Tibial nerve (tissue), 4 donors: ENCODE measurements around the gene HLCS. TPM values are rescaled to one million over a fixed set of nuclear protein-coding genes. Genes with fewer than 3 reads are reported as not detected.

Source experiments
- DNase-seq, 2 donors: peaks; one replicate each; pipeline ENCODE4 v3.0.0-alpha.2; 2019; ENCODE audit warnings: low spot score in 2 of 2
- H3K27ac ChIP-seq, 4 donors: fragments of 200-600 bp; sonication (generic) in 3 of 4; one replicate each; pipeline ENCODE4 v1.5.1; 2017 to 2019; ENCODE audit warnings: mild to moderate bottlenecking in 1 of 4
- H3K27me3 ChIP-seq, 2 donors: fragments of 200-600 bp; sonication (generic) in 1 of 2; one replicate each; pipeline versions ENCODE4 v1.5.1 to v1.6.0; 2017 to 2019
- H3K36me3 ChIP-seq, 3 donors: fragments of 200-600 bp; sonication (generic); one replicate each; pipeline ENCODE4 v1.5.1; 2018 to 2019
- H3K4me1 ChIP-seq, 4 donors: fragments of 200-600 bp; sonication (generic) in 3 of 4; one replicate each; pipeline ENCODE4 v1.5.1; 2017 to 2019
- H3K4me3 ChIP-seq, 4 donors: fragments of 200-600 bp; sonication (generic) in 3 of 4; one replicate each; pipeline ENCODE4 v1.5.1; 2017 to 2019; ENCODE audit warnings: mild to moderate bottlenecking in 1 of 4, moderate library complexity in 1 of 4
- H3K9me3 ChIP-seq, 4 donors: fragments of 200-600 bp; sonication (generic) in 3 of 4; one replicate each; pipeline ENCODE4 v1.5.1; 2017 to 2019
- CTCF ChIP-seq, 5 experiments: fragments of 200-600 bp in 3 of 5; fragments of 450-650 bp in 2 of 5; sonication (generic) in 3 of 5; IDR thresholded peaks; one replicate each; pipeline ENCODE4 v1.5.1; 2016 to 2019; ENCODE audit warnings: antibody characterized with exemption in 5 of 5, mild to moderate bottlenecking in 3 of 5, moderate library complexity in 2 of 5
- EP300 ChIP-seq, 2 donors: sonication (generic); formaldehyde crosslinking; IDR thresholded peaks; one replicate each; pipeline ENCODE4 v1.6.1; 2017; ENCODE audit warnings: antibody characterized with exemption in 2 of 2, mild to moderate bottlenecking in 1 of 2
- POLR2A ChIP-seq, 2 donors: fragments of 450-650 bp; IDR thresholded peaks; one replicate each; pipeline ENCODE4 v1.6.1; 2017; ENCODE audit warnings: antibody characterized with exemption in 2 of 2, mild to moderate bottlenecking in 2 of 2, moderate library complexity in 2 of 2
- WGBS, 2 donors: methylation state at CpG; one replicate each; pipeline ENCODE4 v1.1.5; 2018; 5-methylcytosine and 5-hydroxymethylcytosine counted together
- total RNA-seq, 4 donors: library from RNA; depleted of rRNA; stranded (reverse); fragments of >200 nt; gene quantifications; one replicate each; pipeline ENCODE4 v1.1.0, GENCODE V29; 2016

HLCS gene
- total RNA-seq, 4 donors from 2014 or later, result 14.4 to 19.0 (median 17.4) TPM

DNA sequence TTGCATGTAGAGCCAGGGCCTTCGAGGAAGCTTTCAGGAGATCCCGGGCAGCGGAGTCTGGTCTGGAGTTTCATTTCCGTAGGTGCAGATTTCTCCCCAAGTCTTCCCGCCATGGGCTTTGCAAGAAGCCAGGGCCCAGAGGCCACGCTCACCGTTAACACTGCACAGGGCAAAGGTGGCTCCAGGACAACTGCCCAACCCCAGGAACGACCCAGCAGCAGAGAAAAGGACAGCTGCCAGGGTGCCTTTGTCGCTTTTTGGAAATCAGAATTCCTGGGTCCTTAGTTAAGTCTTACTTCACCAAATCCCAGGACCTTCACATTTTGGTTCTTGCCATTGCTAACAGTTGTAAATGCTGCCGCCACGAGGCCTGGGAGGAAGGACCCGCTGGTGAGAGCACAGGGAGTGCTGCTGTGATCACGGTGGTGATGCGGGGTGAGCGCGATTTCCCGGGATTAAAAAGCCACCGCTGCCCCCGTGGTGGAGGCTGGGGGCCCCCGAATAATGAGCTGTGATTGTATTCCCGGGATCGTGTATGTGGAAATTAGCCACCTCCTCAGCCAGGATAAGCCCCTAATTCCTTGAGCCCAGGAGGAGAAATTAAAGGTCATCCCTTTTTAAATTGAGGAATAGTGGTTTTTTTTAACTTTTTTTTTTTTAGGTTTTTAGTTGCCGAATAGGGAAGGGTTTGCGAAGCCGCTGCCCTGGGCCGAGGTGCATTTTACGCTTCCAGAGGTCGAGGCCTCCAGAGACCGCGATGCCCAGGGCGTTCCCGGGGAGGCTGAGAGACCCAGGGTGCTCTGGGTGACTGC, 259.3 kb downstream of the HLCS start:
- Histone ChIP-seq H3K9me3 (no peaks in the 10 kb centered on the region), H3K36me3 (no peaks in the 10 kb centered on the region), H3K27me3 (peaks cover 0 to 100% of the 10 kb centered on the region in 2 donors), H3K27ac (no peak overlapping the region), H3K4me3 (no peak overlapping the region), H3K4me1 (peaks cover 0 to 67% (median 35%) of the 10 kb centered on the region in 4 donors)
- TF ChIP-seq CTCF (IDR thresholded peaks at IDR 0.05) (no peak), POLR2A (IDR thresholded peaks at IDR 0.05) (no peak), EP300 (IDR thresholded peaks at IDR 0.05) (no peak)
- 10 to 16% methylated on average over 30 to 32 of the region's 32 CpGs for WGBS, 2 donors
- no peak for DNase-seq

GRCh38 chr21:36706482-36706852, 260.0 kb downstream of the HLCS start:
- no peaks in the 10 kb centered on the region for H3K9me3 ChIP-seq
- H3K4me3 ChIP-seq, result no peak overlapping the region
- no peaks in the 10 kb centered on the region for H3K36me3 ChIP-seq
- no peak for DNase-seq
- peaks cover 0 to 72% (median 35%) of the 10 kb centered on the region in 4 donors for H3K4me1 ChIP-seq
- WGBS, 2 donors, result 10 to 11% methylated on average over 13 of the region's 13 CpGs
- TF ChIP-seq EP300 (IDR thresholded peaks at IDR 0.05), result peak in 1 of 2 donors; percentile 19
- TF ChIP-seq CTCF (IDR thresholded peaks at IDR 0.05), result no peak
- peaks cover 0 to 100% of the 10 kb centered on the region in 2 donors for H3K27me3 ChIP-seq
- H3K27ac ChIP-seq, result no peak overlapping the region

GRCh38 chr21:36705679-36706481, 260.6 kb downstream of the HLCS start:
- no peak for DNase-seq
- no peaks in the 10 kb centered on the region for H3K36me3 ChIP-seq
- 7 to 10% methylated on average over 16 to 21 of the region's 22 CpGs for WGBS, 2 donors
- H3K4me1 ChIP-seq, result peaks cover 0 to 78% (median 38%) of the 10 kb centered on the region in 4 donors
- H3K27ac ChIP-seq, result no peak overlapping the region
- peaks cover 0 to 100% of the 10 kb centered on the region in 2 donors for H3K27me3 ChIP-seq
- no peaks in the 10 kb centered on the region for H3K9me3 ChIP-seq
- no peak for TF ChIP-seq EP300 (IDR thresholded peaks at IDR 0.05)
- no peak for TF ChIP-seq CTCF (IDR thresholded peaks at IDR 0.05)
- no peak for TF ChIP-seq POLR2A (IDR thresholded peaks at IDR 0.05)
- no peak overlapping the region for H3K4me3 ChIP-seq

DNA sequence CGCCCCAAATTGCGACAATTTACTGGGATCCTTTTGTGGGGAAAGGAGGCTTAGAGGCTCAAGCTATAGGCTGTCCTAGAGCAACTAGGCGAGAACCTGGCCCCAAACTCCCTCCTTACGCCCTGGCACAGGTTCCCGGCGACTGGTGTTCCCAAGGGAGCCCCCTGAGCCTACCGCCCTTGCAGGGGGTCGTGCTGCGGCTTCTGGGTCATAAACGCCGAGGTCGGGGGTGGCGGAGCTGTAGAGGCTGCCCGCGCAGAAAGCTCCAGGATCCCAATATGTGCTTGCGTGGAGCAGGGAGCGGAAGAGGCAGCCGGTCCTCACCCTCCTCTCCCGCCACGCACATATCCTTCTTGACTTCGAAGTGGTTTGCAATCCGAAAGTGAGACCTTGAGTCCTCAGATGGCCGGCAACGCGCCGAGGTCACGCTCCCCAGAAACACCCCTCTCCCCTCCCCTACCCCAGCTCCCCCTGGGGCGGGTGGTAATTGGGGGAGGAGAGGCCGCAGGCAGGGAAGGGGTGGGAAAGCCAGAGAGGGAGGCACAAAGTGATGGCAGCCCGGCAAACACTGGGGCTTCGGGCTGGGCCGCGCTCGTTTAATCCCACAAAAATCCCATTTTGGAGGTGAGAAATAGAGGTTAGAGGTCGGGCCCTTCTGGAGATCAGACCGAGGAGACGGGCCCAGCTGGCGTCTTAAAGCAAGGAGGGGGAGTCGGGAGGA, 261.4 kb downstream of the HLCS start:
- no peak for DNase-seq
- WGBS, 2 donors, result 6 to 17% methylated on average over 33 to 38 of the region's 39 CpGs
- Histone ChIP-seq H3K4me3 (peak overlapping the region in 1 of 4 donors; percentile 11), H3K9me3 (no peaks in the 10 kb centered on the region), H3K36me3 (no peaks in the 10 kb centered on the region), H3K27me3 (peaks cover 0 to 100% of the 10 kb centered on the region in 2 donors), H3K4me1 (peaks cover 0 to 79% (median 40%) of the 10 kb centered on the region in 4 donors), H3K27ac (no peak overlapping the region)
- TF ChIP-seq POLR2A (IDR thresholded peaks at IDR 0.05), result no peak
- no peak for TF ChIP-seq EP300 (IDR thresholded peaks at IDR 0.05)
- no peak for TF ChIP-seq CTCF (IDR thresholded peaks at IDR 0.05)
